Mesendoderm (in vitro differentiated cells): ENCODE measurements around the gene ZNF665.

Experiments used
- DNase-seq: peaks from one replicate; pipeline ENCODE4 v3.0.0; 2013
- H2AK5ac ChIP-seq: 2 replicates; pipeline ENCODE4 v1.6.1; 2013; ENCODE audit warnings: low read length, inconsistent platforms
- H2BK120ac ChIP-seq: 2 replicates; pipeline ENCODE4 v1.6.1; 2013; ENCODE audit warnings: low read depth, mild to moderate bottlenecking, low read length, moderate library complexity, mixed read lengths
- H2BK15ac ChIP-seq: replicated peaks from 2 replicates; pipeline ENCODE4 v1.6.1; 2013; ENCODE audit warnings: low read depth, mild to moderate bottlenecking, moderate library complexity
- H2BK5ac ChIP-seq: 2 replicates; pipeline ENCODE4 v1.6.1; 2013; ENCODE audit warnings: low read length, inconsistent platforms
- H3K18ac ChIP-seq: 2 replicates; pipeline ENCODE4 v1.6.1; 2013; ENCODE audit warnings: mild to moderate bottlenecking, low read length, mixed read lengths
- H3K23ac ChIP-seq: one replicate; pipeline ENCODE4 v1.6.1; 2013; ENCODE audit warnings: low read length
- H3K27ac ChIP-seq: 2 replicates; pipeline ENCODE4 v1.5.1; 2013; ENCODE audit warnings: low read depth, mild to moderate bottlenecking, inconsistent platforms, low read length, moderate library complexity
- H3K27me3 ChIP-seq: 2 replicates; pipeline ENCODE4 v1.6.1; 2013; ENCODE audit warnings: low read length, control low read depth, mild to moderate bottlenecking, inconsistent platforms; ENCODE audit not compliant: insufficient read depth, poor library complexity
- H3K36me3 ChIP-seq: 2 replicates; pipeline ENCODE4 v1.6.1; 2013; ENCODE audit warnings: low read length, inconsistent platforms; ENCODE audit not compliant: control insufficient read depth, insufficient read depth
- H3K4ac ChIP-seq: one replicate; pipeline ENCODE4 v1.6.1; 2013; ENCODE audit warnings: low read depth, mild to moderate bottlenecking, low read length, moderate library complexity
- H3K4me1 ChIP-seq: 2 replicates; pipeline ENCODE4 v1.6.1; 2013; ENCODE audit warnings: low read depth, low read length, inconsistent platforms; ENCODE audit not compliant: control insufficient read depth
- H3K4me2 ChIP-seq: 2 replicates; pipeline ENCODE4 v1.6.1; 2013; ENCODE audit warnings: low read length
- H3K4me3 ChIP-seq: 2 replicates; pipeline ENCODE4 v1.5.1; 2013; ENCODE audit warnings: mild to moderate bottlenecking, low read length
- H3K56ac ChIP-seq: one replicate; pipeline ENCODE4 v1.6.1; 2013; ENCODE audit warnings: low read length
- H3K79me1 ChIP-seq: 2 replicates; pipeline ENCODE4 v1.6.1; 2013; ENCODE audit warnings: low read length, inconsistent platforms
- H3K79me2 ChIP-seq: 2 replicates; pipeline ENCODE4 v1.6.1; 2013; ENCODE audit warnings: mild to moderate bottlenecking, low read length; ENCODE audit not compliant: control insufficient read depth, insufficient read depth
- H3K9ac ChIP-seq: 2 replicates; pipeline ENCODE4 v1.6.1; 2013; ENCODE audit warnings: low read length, inconsistent platforms
- H4K5ac ChIP-seq: one replicate; pipeline ENCODE4 v1.6.1; 2013; ENCODE audit warnings: low read length
- H4K8ac ChIP-seq: one replicate; pipeline ENCODE4 v1.6.1; 2013; ENCODE audit warnings: low read depth, mild to moderate bottlenecking, control low read depth, low read length, moderate library complexity
- WGBS: extraction: QIAGEN DNeasy Blood & Tissue Kit; methylation state at CpG from one replicate; pipeline ENCODE4 v1.1.7; 2013; ENCODE audit warnings: low lambda C conversion rate, missing lambda C conversion rate; ENCODE audit not compliant: insufficient coverage; ENCODE audit errors: extremely low coverage; 5-methylcytosine and 5-hydroxymethylcytosine counted together

The ZNF665 gene

GRCh38 chr19:53172889-53173288 lies 20.3 kb downstream of the ZNF665 start:
- H3K27me3 ChIP-seq: no peaks in the 10 kb centered on the region
- H3K79me2 ChIP-seq: no peaks in the 10 kb centered on the region
- no peak overlapping the region for H3K27ac ChIP-seq
- DNase-seq: no peak
- no peak overlapping the region for H3K18ac ChIP-seq
- no peak overlapping the region for H4K8ac ChIP-seq
- no peak overlapping the region for H3K4me3 ChIP-seq
- H2BK5ac ChIP-seq: no peak overlapping the region
- H2BK120ac ChIP-seq: no peak overlapping the region
- no peak overlapping the region for H2BK15ac ChIP-seq
- H3K4me2 ChIP-seq: no peak overlapping the region
- H3K79me1 ChIP-seq: no peaks in the 10 kb centered on the region
- no peak overlapping the region for H2AK5ac ChIP-seq
- H4K5ac ChIP-seq: no peak overlapping the region
- H3K9ac ChIP-seq: no peak overlapping the region
- no peak overlapping the region for H3K56ac ChIP-seq
- H3K23ac ChIP-seq: no peak overlapping the region
- WGBS: no CpG with 5 or more reads among the region's 4 CpGs
- H3K36me3 ChIP-seq: no peaks in the 10 kb centered on the region
- H3K4me1 ChIP-seq: no peaks in the 10 kb centered on the region
- no peak overlapping the region for H3K4ac ChIP-seq

- Histone ChIP-seq H2AK5ac (no peak overlapping the region), H3K18ac (no peak overlapping the region), H3K79me1 (no peaks in the 10 kb centered on the region), H2BK5ac (no peak overlapping the region), H3K4me2 (no peak overlapping the region), H2BK120ac (no peak overlapping the region), H3K36me3 (no peaks in the 10 kb centered on the region), H3K56ac (no peak overlapping the region), H4K5ac (no peak overlapping the region), H3K4ac (no peak overlapping the region), H3K4me3 (peak overlapping the region; percentile 12), H3K4me1 (no peaks in the 10 kb centered on the region), H3K79me2 (no peaks in the 10 kb centered on the region), H2BK15ac (no peak overlapping the region), H3K9ac (no peak overlapping the region), H3K27me3 (no peaks in the 10 kb centered on the region), H4K8ac (no peak overlapping the region), H3K27ac (no peak overlapping the region), H3K23ac (no peak overlapping the region)
- DNase-seq: no peak
- WGBS: no CpG with 5 or more reads among the region's 3 CpGs
These were observed 27.5 kb downstream of the ZNF665 start for GRCh38 chr19:53165691-53166091.

GRCh38 chr19:53161123-53161522 lies 32.0 kb downstream of the ZNF665 start:
- no CpG with 5 or more reads among the region's 3 CpGs for WGBS
- DNase-seq: no peak

GRCh38 chr19:53160350-53160749 lies 32.8 kb downstream of the ZNF665 start:
- Histone ChIP-seq H3K56ac (no peak overlapping the region), H3K4ac (no peak overlapping the region), H3K23ac (no peak overlapping the region), H3K4me2 (no peak overlapping the region), H3K27me3 (no peaks in the 10 kb centered on the region), H2BK15ac (no peak overlapping the region), H4K8ac (no peak overlapping the region), H3K9ac (no peak overlapping the region), H2BK120ac (no peak overlapping the region), H3K79me1 (peaks cover 4% of the 10 kb centered on the region), H3K79me2 (no peaks in the 10 kb centered on the region), H3K4me1 (peaks cover 2% of the 10 kb centered on the region), H2AK5ac (no peak overlapping the region), H2BK5ac (no peak overlapping the region), H3K27ac (no peak overlapping the region), H3K18ac (no peak overlapping the region), H3K36me3 (no peaks in the 10 kb centered on the region), H4K5ac (no peak overlapping the region), H3K4me3 (no peak overlapping the region)
- no peak for DNase-seq
- WGBS: 100% methylated on average over 2 of the region's 3 CpGs

More at GRCh38 chr19:53161123-53161522, 32.0 kb downstream of the ZNF665 start:
- Histone ChIP-seq H3K56ac (no peak overlapping the region), H3K27ac (no peak overlapping the region), H2BK15ac (no peak overlapping the region), H2BK120ac (no peak overlapping the region), H3K79me2 (no peaks in the 10 kb centered on the region), H4K5ac (no peak overlapping the region), H3K18ac (no peak overlapping the region), H3K4me2 (no peak overlapping the region), H3K9ac (no peak overlapping the region), H4K8ac (no peak overlapping the region), H2AK5ac (no peak overlapping the region), H3K36me3 (no peaks in the 10 kb centered on the region), H3K27me3 (no peaks in the 10 kb centered on the region), H3K79me1 (peaks cover 4% of the 10 kb centered on the region), H3K4me3 (no peak overlapping the region), H3K23ac (no peak overlapping the region), H2BK5ac (no peak overlapping the region), H3K4ac (no peak overlapping the region), H3K4me1 (peaks cover 2% of the 10 kb centered on the region)

GRCh38 chr19:53158119-53158656 lies 35.0 kb downstream of the ZNF665 start:
- peak; percentile 70 for DNase-seq

GRCh38 chr19:53157626-53158025 lies 35.5 kb downstream of the ZNF665 start:
- no CpG with 5 or more reads among the region's 7 CpGs for WGBS
- Histone ChIP-seq H3K27me3 (no peaks in the 10 kb centered on the region), H3K4me2 (peak overlapping the region; percentile 86), H2AK5ac (no peak overlapping the region), H3K18ac (no peak overlapping the region), H3K79me1 (peaks cover 7% of the 10 kb centered on the region), H3K23ac (no peak overlapping the region), H3K9ac (peak overlapping the region; percentile 78), H3K79me2 (no peaks in the 10 kb centered on the region), H3K4me1 (peaks cover 2% of the 10 kb centered on the region), H4K5ac (peak overlapping the region; percentile 21), H4K8ac (no peak overlapping the region), H3K27ac (no peak overlapping the region), H2BK5ac (no peak overlapping the region), H3K4me3 (peak overlapping the region; percentile 22), H3K36me3 (peaks cover 3% of the 10 kb centered on the region), H2BK120ac (no peak overlapping the region), H3K56ac (peak overlapping the region; percentile 89), H3K4ac (no peak overlapping the region), H2BK15ac (no peak overlapping the region)
- peak; percentile 44 for DNase-seq

More at GRCh38 chr19:53158119-53158656, 35.0 kb downstream of the ZNF665 start:
- Histone ChIP-seq H3K23ac (no peak overlapping the region), H2BK120ac (no peak overlapping the region), H3K4me2 (peak overlapping the region; percentile 86), H3K18ac (peak overlapping the region; percentile 19), H4K5ac (no peak overlapping the region), H3K79me1 (peaks cover 7% of the 10 kb centered on the region), H3K4ac (no peak overlapping the region), H3K4me3 (peak overlapping the region; percentile 22), H3K27ac (no peak overlapping the region), H3K27me3 (no peaks in the 10 kb centered on the region), H4K8ac (peak overlapping the region; percentile 83), H3K36me3 (peaks cover 3% of the 10 kb centered on the region), H2BK15ac (no peak overlapping the region), H3K79me2 (no peaks in the 10 kb centered on the region), H3K4me1 (peaks cover 2% of the 10 kb centered on the region), H2AK5ac (no peak overlapping the region), H3K56ac (peak overlapping the region; percentile 89), H3K9ac (peak overlapping the region; percentile 78), H2BK5ac (no peak overlapping the region)
- WGBS: no CpG with 5 or more reads among the region's 41 CpGs
